ENCODE results near the gene SPTA1. TPM values are rescaled to one million over a fixed set of nuclear protein-coding genes. Genes with fewer than 3 reads are reported as not detected.

The SPTA1 gene
- total RNA-seq, 4 donors from 2014 or later, result 5.9 TPM; not detected in 3

GRCh38 chr1:158586942-158587341 is 99.6 kb downstream of the SPTA1 start:
- no peaks in the 10 kb centered on the region for H3K9me3 ChIP-seq
- no peaks in the 10 kb centered on the region for H3K4me1 ChIP-seq
- no peak overlapping the region for H3K4me3 ChIP-seq
- intact Hi-C loops (cut with DNase I; ENCODE audit: low total_unique reads), result no loop called here
- H3K36me3 ChIP-seq, result no peaks in the 10 kb centered on the region
- no peaks in the 10 kb centered on the region for H3K27me3 ChIP-seq
- H3K27ac ChIP-seq, result no peak overlapping the region
- DNase-seq, result no peak
- no peak for TF ChIP-seq CTCF (IDR thresholded peaks at IDR 0.05)
- no peak for TF ChIP-seq POLR2A (IDR thresholded peaks at IDR 0.05)

- DNase-seq, result no peak
- Histone ChIP-seq H3K27ac (no peak overlapping the region), H3K4me3 (no peak overlapping the region), H3K36me3 (no peaks in the 10 kb centered on the region), H3K4me1 (no peaks in the 10 kb centered on the region), H3K9me3 (no peaks in the 10 kb centered on the region), H3K27me3 (no peaks in the 10 kb centered on the region)
- intact Hi-C loops (cut with DNase I; ENCODE audit: low total_unique reads), result no loop called here
- no peak for TF ChIP-seq POLR2A (IDR thresholded peaks at IDR 0.05)
- no peak for TF ChIP-seq CTCF (IDR thresholded peaks at IDR 0.05)
Observed at GRCh38 chr1:158583962-158584361, 102.6 kb downstream of the SPTA1 start.

- Histone ChIP-seq H3K27ac (no peak within 1 kb of the TSS), H3K4me3 (no peak within 1 kb of the TSS), H3K9me3 (no peaks in the 10 kb centered on the region), H3K27me3 (no peaks in the 10 kb centered on the region), H3K4me1 (no peaks in the 10 kb centered on the region), H3K36me3 (no peaks in the 10 kb centered on the region)
- no peak for DNase-seq
- intact Hi-C loops (cut with DNase I; ENCODE audit: low total_unique reads), result no loop called here
- TF ChIP-seq POLR2A (IDR thresholded peaks at IDR 0.05), result no peak
- no peak for TF ChIP-seq CTCF (IDR thresholded peaks at IDR 0.05)
Observed at GRCh38 chr1:158579733-158580132, 106.8 kb downstream of the SPTA1 start, which contains the start of gene OR10X1. TSS of gene OR10X1 (minus strand) at chr1:158579899. CDS start at chr1:158579899, 0 bp downstream.

- no peak for TF ChIP-seq CTCF (IDR thresholded peaks at IDR 0.05)
- no peak for TF ChIP-seq POLR2A (IDR thresholded peaks at IDR 0.05)
- intact Hi-C loops (cut with DNase I; ENCODE audit: low total_unique reads), result no loop called here
- DNase-seq, result no peak
- H3K27ac ChIP-seq, result no peak overlapping the region
- no peaks in the 10 kb centered on the region for H3K4me1 ChIP-seq
- H3K36me3 ChIP-seq, result no peaks in the 10 kb centered on the region
- H3K4me3 ChIP-seq, result no peak overlapping the region
- no peaks in the 10 kb centered on the region for H3K27me3 ChIP-seq
- H3K9me3 ChIP-seq, result no peaks in the 10 kb centered on the region
Observed at GRCh38 chr1:158577561-158577960, 109.0 kb downstream of the SPTA1 start.

- H3K27ac ChIP-seq, result no peak overlapping the region
- H3K9me3 ChIP-seq, result no peaks in the 10 kb centered on the region
- H3K4me3 ChIP-seq, result no peak overlapping the region
- intact Hi-C loops (cut with DNase I; ENCODE audit: low total_unique reads), result no loop called here
- DNase-seq, result no peak
- no peaks in the 10 kb centered on the region for H3K27me3 ChIP-seq
- TF ChIP-seq CTCF (IDR thresholded peaks at IDR 0.05) (no peak), POLR2A (IDR thresholded peaks at IDR 0.05) (no peak)
- H3K36me3 ChIP-seq, result no peaks in the 10 kb centered on the region
- H3K4me1 ChIP-seq, result no peaks in the 10 kb centered on the region
Observed at GRCh38 chr1:158572226-158572625, 114.3 kb downstream of the SPTA1 start.

Data from uterus (tissue), 4 donors.